Measurements from ENCODE around the gene FOCAD. TPM values are rescaled to one million over a fixed set of nuclear protein-coding genes. Genes with fewer than 3 reads are reported as not detected.
A peak's percentile ranks its signal among the peaks of the same experiment; 100 is the strongest.

The FOCAD gene
- total RNA-seq, 1 donor from 2014 or later: 60.1 TPM

- Mint-ChIP-seq H3K36me3 (ENCODE audit: low read depth) (no peaks in the 10 kb centered on the region), H3K27me3 (ENCODE audit: low read depth) (no peaks in the 10 kb centered on the region), H3K27ac (ENCODE audit: unreplicated experiment) (no peak overlapping the region), H3K4me3 (no peak overlapping the region), H3K4me1 (peaks cover 38% of the 10 kb centered on the region), H3K9me3 (no peaks in the 10 kb centered on the region)
- TF ChIP-seq CTCF (conservative IDR thresholded peaks at IDR 0.05): no peak
- DNase-seq (ENCODE audit: low read depth, low spot score): no peak
Observed at GRCh38 chr9:20872340-20872977, 188.4 kb downstream of the FOCAD start.

- Mint-ChIP-seq H3K4me3 (no peak overlapping the region), H3K9me3 (no peaks in the 10 kb centered on the region), H3K27ac (ENCODE audit: unreplicated experiment) (no peak overlapping the region), H3K27me3 (ENCODE audit: low read depth) (no peaks in the 10 kb centered on the region), H3K36me3 (ENCODE audit: low read depth) (no peaks in the 10 kb centered on the region), H3K4me1 (peaks cover 33% of the 10 kb centered on the region)
- no peak for TF ChIP-seq CTCF (conservative IDR thresholded peaks at IDR 0.05)
- DNase-seq (ENCODE audit: low read depth, low spot score): no peak
Observed at GRCh38 chr9:20873240-20873865, 189.3 kb downstream of the FOCAD start.

GRCh38 chr9:20880271-20880670 lies 196.2 kb downstream of the FOCAD start:
- H3K4me3 Mint-ChIP-seq: no peak overlapping the region
- peaks cover 3% of the 10 kb centered on the region for H3K36me3 Mint-ChIP-seq (ENCODE audit: low read depth)
- H3K27ac Mint-ChIP-seq (ENCODE audit: unreplicated experiment): no peak overlapping the region
- H3K4me1 Mint-ChIP-seq: peaks cover 10% of the 10 kb centered on the region
- DNase-seq (ENCODE audit: low read depth, low spot score): no peak
- no peaks in the 10 kb centered on the region for H3K9me3 Mint-ChIP-seq
- TF ChIP-seq CTCF (conservative IDR thresholded peaks at IDR 0.05): no peak
- no peaks in the 10 kb centered on the region for H3K27me3 Mint-ChIP-seq (ENCODE audit: low read depth)

- H3K4me3 Mint-ChIP-seq: no peak overlapping the region
- DNase-seq (ENCODE audit: low read depth, low spot score): no peak
- peak; percentile 15 for TF ChIP-seq CTCF (conservative IDR thresholded peaks at IDR 0.05)
- H3K27ac Mint-ChIP-seq (ENCODE audit: unreplicated experiment): no peak overlapping the region
- H3K4me1 Mint-ChIP-seq: peaks cover 7% of the 10 kb centered on the region
- no peaks in the 10 kb centered on the region for H3K9me3 Mint-ChIP-seq
- no peaks in the 10 kb centered on the region for H3K27me3 Mint-ChIP-seq (ENCODE audit: low read depth)
- H3K36me3 Mint-ChIP-seq (ENCODE audit: low read depth): peaks cover 3% of the 10 kb centered on the region
Observed at GRCh38 chr9:20880675-20881074, 196.6 kb downstream of the FOCAD start.

- DNase-seq (ENCODE audit: low read depth, low spot score): peak; percentile 48
- Mint-ChIP-seq H3K36me3 (ENCODE audit: low read depth) (peaks cover 19% of the 10 kb centered on the region), H3K27ac (ENCODE audit: unreplicated experiment) (no peak overlapping the region), H3K4me3 (no peak overlapping the region), H3K27me3 (ENCODE audit: low read depth) (no peaks in the 10 kb centered on the region), H3K4me1 (no peaks in the 10 kb centered on the region), H3K9me3 (no peaks in the 10 kb centered on the region)
- TF ChIP-seq CTCF (conservative IDR thresholded peaks at IDR 0.05): peak; percentile 83
Observed at GRCh38 chr9:20884985-20885593, 201.0 kb downstream of the FOCAD start.

Data from neural crest cell (in vitro differentiated cells).